NCI-H526 (cell line): ENCODE data around the gene RUVBL1.

Experiments
- DNase-seq, 2 experiments: peaks; one replicate each; lab custom pipeline; 2025; lab: John Stamatoyannopoulos, UW

Gene RUVBL1

GRCh38 chr3:128083396-128083795 lies 40.2 kb downstream of the RUVBL1 start:
- DNase-seq, result no peak

- no peak for DNase-seq
Observed at GRCh38 chr3:128082546-128082945, 41.1 kb downstream of the RUVBL1 start.

- DNase-seq, result peak in 1 of 2 experiments; percentile 34
Observed at GRCh38 chr3:128081846-128082245, 41.8 kb downstream of the RUVBL1 start.

- DNase-seq, result no peak
Observed at GRCh38 chr3:128081226-128081625, 42.4 kb downstream of the RUVBL1 start.

GRCh38 chr3:128080323-128081080 lies 43.1 kb downstream of the RUVBL1 start:
- DNase-seq, result no peak

- DNase-seq, result no peak
Observed at GRCh38 chr3:128079823-128080222, 43.8 kb downstream of the RUVBL1 start.

DNA sequence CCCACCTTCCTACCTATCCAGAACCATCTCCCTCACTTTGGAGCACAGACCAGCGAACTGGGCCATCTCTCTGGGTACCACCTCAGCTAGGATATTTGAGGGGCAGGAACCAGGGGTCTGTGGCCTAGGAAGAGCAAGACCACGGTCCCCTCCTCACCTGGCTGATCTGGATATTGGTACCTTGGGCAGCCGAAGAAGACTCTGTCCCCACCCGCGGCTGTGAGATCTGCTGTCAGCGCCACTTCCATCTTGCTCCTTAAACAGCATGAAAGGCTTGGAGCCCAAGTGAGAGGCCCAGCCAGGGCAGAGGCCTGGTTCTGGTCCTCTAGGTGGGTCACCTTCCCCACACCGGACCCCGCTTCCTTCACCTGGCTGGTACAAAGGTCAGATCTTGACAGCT lies 44.7 kb downstream of the RUVBL1 start:
- DNase-seq, result no peak

DNA sequence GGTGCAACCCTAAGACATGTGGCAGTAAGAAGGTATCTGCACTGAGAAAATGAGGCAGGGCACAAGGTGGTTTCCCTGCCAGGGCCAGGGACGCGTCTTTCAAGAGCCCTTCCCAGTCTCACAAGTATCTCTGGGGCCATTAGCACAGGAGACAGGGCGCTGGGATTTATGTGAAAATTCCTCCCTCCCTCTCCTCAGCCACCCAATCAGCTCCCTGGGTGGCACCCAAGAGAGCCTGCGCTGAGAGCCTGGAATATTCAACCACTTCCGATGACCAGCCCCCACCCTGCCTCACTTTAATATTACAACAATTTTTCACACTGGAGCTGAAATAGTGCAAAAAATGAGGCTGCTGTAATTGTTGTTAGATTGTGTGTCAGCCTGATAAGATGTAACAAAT lies 45.3 kb downstream of the RUVBL1 start:
- DNase-seq, result no peak

DNA sequence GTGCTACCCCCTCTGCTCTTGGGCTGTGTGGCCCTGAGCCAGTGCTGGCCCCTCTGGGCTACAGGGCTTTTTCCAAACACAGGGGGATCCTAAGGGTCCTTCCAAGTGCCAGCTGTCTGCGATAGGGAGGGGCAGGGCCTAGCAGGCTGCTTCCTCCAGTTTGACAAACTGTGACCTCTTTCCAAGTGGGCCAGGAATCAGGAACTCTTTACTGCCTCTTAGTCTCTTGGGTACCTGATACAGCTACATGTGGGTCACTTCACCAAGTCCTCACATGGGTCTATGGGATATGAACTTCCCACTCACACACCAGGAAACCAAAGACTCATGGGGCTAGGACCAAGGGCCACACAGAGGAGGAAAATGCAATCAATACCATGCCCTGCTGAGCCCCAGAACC lies 45.9 kb downstream of the RUVBL1 start:
- no peak for DNase-seq

GRCh38 chr3:128077202-128077624 lies 46.4 kb downstream of the RUVBL1 start:
- DNase-seq, result peak in 1 of 2 experiments; percentile 56

- peak in 1 of 2 experiments; percentile 60 for DNase-seq
Observed at GRCh38 chr3:128076483-128077201, 47.0 kb downstream of the RUVBL1 start.

DNA sequence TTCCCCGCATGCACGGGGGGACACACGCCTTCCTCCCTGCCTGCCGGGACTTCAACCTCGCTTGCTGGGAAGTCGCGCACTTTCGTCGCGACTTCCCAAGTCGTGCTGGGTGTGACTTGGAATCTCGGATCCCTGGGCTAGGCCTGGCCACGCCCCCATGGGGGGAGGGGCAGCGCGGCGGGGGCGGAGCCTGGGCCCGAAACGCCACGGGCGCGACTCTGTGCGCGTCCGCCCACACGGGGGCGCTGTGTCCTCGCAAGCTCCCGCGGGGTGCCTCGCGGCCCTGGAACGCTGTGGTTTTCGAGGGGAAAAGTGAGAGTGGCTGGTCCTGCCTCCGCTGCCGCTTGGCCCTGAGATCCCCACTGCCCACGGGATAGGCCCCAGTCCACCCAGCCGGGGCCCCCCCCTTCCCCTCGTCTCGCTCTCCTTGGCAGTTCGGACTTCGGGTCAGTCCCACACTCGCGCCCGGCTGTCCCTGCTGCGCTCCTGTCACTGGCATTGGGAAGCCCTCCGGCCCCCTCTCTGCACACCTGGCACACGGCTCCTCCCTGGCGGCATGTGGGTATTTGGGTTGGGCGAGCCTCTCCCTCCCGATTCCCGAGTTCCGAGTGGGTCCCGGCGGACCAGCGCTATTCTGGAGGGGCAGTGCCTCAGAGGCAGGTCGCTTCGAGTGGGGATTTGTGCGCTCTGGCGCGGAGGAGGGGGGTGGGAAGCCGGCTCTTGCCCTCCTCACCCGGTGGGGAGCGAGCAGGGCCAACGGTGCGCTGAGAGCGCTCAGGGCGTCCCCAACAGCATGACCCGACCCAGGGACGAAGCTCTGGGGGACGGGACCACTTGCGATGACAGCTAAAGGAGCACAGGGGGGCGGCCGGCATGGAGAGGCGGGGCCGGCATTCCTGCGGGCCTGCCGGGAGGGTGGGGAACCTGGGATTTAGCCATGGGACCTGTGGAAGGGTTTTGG lies 47.8 kb downstream of the RUVBL1 start:
- DNase-seq, result peak; percentile 75 to 96

DNA sequence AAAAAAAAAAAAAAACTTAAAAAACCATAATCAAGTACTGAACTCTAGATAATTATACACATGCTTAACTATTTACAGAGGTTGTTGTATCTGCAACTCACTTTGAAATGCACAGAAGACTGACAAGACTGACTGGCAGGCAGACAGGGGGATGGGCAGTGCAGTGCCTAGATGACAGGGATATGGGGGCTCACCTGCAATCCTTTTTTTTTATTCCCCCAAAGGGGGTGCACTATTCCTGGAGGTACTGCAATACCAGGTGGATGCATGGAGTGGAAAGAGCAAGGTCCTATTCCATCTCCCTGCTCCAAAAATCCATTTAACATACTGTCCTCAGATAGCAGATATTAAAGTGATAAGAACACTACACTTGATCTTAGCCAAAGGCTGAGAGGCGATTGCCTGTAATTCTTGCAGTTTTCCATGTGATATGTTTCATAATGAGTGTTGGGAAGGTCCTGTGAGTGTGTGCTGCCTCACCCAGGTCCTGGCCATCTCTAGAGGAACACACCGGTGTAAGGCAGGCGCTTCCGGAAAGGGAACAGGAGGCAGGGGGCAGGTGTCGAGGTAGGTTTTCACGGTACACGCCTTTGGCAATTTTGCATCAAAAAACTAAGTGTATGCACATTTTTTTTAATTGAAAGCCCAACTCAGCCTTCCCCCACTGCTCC lies 48.6 kb downstream of the RUVBL1 start:
- DNase-seq, result peak in 1 of 2 experiments; percentile 75

DNA sequence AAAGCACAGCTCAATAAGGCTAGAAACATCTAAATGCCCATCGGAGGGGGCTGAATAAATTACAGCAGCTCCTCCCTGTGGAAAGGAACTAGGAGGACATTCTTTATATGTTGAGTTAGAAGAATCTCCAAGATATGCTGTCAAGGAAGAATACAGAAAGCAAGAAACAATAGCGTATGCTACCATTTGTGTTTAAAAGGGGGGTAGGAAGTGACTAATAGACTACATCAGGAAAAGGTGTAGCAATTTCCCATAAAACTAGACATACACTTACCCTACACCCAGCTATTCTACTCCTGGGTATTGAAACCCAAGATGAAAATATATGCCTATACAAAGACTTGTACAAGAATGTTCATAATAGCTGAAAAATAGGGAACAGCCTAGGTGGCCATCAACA lies 49.8 kb downstream of the RUVBL1 start:
- DNase-seq, result no peak

GRCh38 chr3:128073185-128073725 lies 50.4 kb downstream of the RUVBL1 start:
- no peak for DNase-seq

DNA sequence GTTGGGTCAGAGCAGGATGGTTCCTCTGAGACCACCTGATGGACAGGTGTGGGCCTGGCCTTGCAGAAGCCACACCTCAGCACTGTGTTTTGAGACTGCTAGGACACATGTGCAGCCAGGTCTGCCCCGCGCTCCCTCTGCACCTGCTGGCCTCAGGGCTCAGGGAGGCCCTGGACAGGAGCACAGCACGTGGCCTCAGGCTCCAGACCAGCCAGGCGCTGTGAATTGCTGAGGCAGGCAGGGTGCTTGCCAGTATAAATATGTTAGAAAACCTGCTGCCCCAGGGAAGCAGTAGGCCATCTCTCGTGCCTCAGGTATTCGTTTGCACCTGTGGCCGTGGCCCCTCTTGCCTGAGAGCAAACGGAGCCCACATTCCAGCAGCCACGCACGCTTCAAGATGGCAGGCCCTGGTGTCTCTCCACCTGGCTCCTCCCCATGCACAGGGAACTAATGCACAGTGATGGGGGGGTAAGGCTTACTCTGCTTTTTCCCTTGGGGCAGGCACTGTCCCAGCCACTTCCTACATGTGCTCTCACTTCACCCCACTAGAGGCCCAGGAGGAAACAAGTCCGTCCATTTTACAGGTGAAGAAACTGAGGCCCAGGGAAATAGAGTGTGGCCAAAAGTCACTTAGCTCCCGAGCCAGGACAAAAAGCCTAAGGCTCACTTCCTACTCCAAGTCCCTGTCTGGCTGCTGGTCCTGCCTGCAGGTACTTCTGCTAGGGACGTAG lies 51.0 kb downstream of the RUVBL1 start:
- DNase-seq, result no peak

DNA sequence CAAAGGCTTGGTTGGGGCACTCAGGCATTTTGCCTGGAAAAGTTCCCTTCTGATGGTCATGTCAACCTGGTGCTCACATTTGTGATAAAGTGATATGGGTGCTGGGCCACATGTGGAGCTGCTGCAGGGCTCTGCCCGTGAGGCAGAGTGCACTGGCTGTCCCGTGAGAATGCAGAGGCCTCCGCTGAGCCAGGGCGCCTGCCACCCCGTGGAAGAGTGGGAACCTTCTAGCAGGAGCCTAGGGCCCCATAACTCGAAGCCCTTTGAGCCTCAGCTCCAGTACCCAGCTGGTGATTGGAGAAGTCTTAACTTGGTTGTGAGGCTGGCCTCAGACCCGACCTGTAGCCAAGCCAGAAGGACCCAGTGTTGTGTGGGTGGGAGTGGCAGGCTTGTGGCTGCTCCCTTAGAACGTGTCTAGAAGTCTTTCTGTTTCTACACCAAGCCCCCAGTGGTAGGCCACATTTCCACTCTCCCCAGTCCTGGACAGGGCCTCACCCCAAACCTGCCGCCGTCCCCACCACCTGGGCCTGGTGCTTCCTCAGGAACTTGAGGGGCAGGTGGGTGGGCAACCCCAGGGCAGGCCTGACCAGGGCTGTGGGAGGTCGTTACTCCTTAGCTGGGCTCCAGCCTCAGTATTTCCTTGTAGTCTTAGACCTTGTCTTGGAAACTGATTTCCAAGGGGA lies 51.7 kb downstream of the RUVBL1 start:
- no peak for DNase-seq

GRCh38 chr3:128070898-128071591 lies 52.6 kb downstream of the RUVBL1 start:
- no peak for DNase-seq

GRCh38 chr3:128069271-128069670 lies 54.3 kb downstream of the RUVBL1 start:
- no peak for DNase-seq
